GM19238 (cell line): Measurements from ENCODE around the gene TARS3.

Experiments
- DNase-seq: peaks from one replicate; pipeline ENCODE4 v3.0.0; 2011; ENCODE audit warnings: low spot score; ENCODE audit not compliant: insufficient read length

TARS3 gene

GRCh38 chr15:101623367-101624304 is 100.6 kb downstream of the TARS3 start:
- no peak for DNase-seq

- DNase-seq = no peak
Observed at GRCh38 chr15:101621961-101622360, 102.3 kb downstream of the TARS3 start.

- DNase-seq = no peak
Observed at GRCh38 chr15:101620671-101621070, 103.6 kb downstream of the TARS3 start.

GRCh38 chr15:101619615-101619865 is 104.7 kb downstream of the TARS3 start:
- DNase-seq = no peak

GRCh38 chr15:101618851-101619614 is 105.2 kb downstream of the TARS3 start:
- DNase-seq = no peak

GRCh38 chr15:101618076-101618475 is 106.2 kb downstream of the TARS3 start:
- no peak for DNase-seq

- no peak for DNase-seq
Observed at GRCh38 chr15:101617390-101617965, 106.8 kb downstream of the TARS3 start.

GRCh38 chr15:101615986-101616848 is 108.1 kb downstream of the TARS3 start:
- no peak for DNase-seq

GRCh38 chr15:101615414-101615985 is 108.8 kb downstream of the TARS3 start:
- DNase-seq = no peak

- DNase-seq = no peak
Observed at GRCh38 chr15:101614761-101615160, 109.5 kb downstream of the TARS3 start.

- DNase-seq = no peak
Observed at GRCh38 chr15:101614001-101614585, 110.2 kb downstream of the TARS3 start.

GRCh38 chr15:101613130-101614000 is 110.9 kb downstream of the TARS3 start:
- no peak for DNase-seq

GRCh38 chr15:101612676-101613075 is 111.6 kb downstream of the TARS3 start:
- no peak for DNase-seq

- DNase-seq = no peak
Observed at GRCh38 chr15:101611580-101612299, 112.5 kb downstream of the TARS3 start.

- DNase-seq = no peak
Observed at GRCh38 chr15:101611007-101611406, 113.3 kb downstream of the TARS3 start.

GRCh38 chr15:101610611-101611000 is 113.7 kb downstream of the TARS3 start:
- no peak for DNase-seq

- no peak for DNase-seq
Observed at GRCh38 chr15:101609742-101610610, 114.3 kb downstream of the TARS3 start.

GRCh38 chr15:101608201-101608600 is 116.1 kb downstream of the TARS3 start:
- no peak for DNase-seq
